GM12891 (cell line): Measurements from ENCODE around the gene LDB1.

Experiments used
- POLR2A ChIP-seq: IDR thresholded peaks from 2 replicates; pipeline ENCODE4 v1.6.1; 2011; ENCODE audit warnings: low read depth, low read length, control low read depth
- POLR2AphosphoS5 ChIP-seq: IDR thresholded peaks from 2 replicates; pipeline ENCODE4 v1.6.1; 2011; ENCODE audit warnings: low read depth, low read length, control low read depth
- SPI1 ChIP-seq: IDR thresholded peaks from 2 replicates; pipeline ENCODE4 v1.6.1; 2011; ENCODE audit warnings: low read depth, low read length, control low read depth
- TAF1 ChIP-seq: IDR thresholded peaks from 2 replicates; pipeline ENCODE4 v1.6.1; 2011; ENCODE audit warnings: low read depth, low read length, control low read depth

- TF ChIP-seq POLR2A (peak; percentile 97), TAF1 (peak; percentile 91), SPI1 (no peak), POLR2AphosphoS5 (peak; percentile 97)
These were observed 31.8 kb upstream of the LDB1 start, which contains the start of gene NOLC1 for GRCh38 chr10:102151774-102152544.
